ENCODE data around the gene ZNF500.

DNA sequence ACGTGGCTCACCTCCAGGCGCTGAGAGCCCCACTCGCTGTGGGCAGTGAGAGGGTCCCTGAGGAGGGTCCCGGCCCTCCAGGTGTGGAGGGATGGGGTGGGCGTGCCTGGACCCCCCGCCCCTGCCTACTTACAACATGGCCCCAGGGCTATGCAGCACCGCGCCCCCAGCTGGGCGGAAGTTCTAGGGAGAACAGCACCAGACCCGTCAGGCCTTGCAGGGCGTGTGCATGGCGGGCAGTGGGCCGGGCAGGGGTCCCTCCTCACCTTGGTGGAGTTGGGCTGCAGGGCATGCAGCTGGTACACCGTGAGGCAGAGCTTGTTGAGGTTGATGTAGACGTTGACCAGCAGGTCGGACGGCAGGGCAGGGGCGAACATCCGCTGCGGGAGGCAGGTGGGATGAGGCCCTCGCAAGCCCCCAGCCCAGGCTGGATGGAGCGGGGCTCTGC lies 30.9 kb upstream of the ZNF500 start:
- TF ChIP-seq CTCF (conservative IDR thresholded peaks at IDR 0.05; ENCODE audit: low read depth in 2 of 2) (no peak), POLR2AphosphoS5 (IDR thresholded peaks at IDR 0.05; ENCODE audit: low read depth) (no peak), REST (IDR thresholded peaks at IDR 0.05; ENCODE audit: unreplicated experiment) (no peak), EZH2 (IDR thresholded peaks at IDR 0.05; ENCODE audit: low read depth, unreplicated experiment) (no peak), EZH2phosphoT487 (IDR thresholded peaks at IDR 0.05; ENCODE audit: unreplicated experiment) (no peak), STAT1 (IDR thresholded peaks at IDR 0.05; ENCODE audit: unreplicated experiment) (no peak), ZNF331 (CRISPR knock-in tag; IDR thresholded peaks at IDR 0.05; ENCODE audit: low read depth) (no peak), ETS1 (IDR thresholded peaks at IDR 0.05) (no peak)
- TF ChIP-seq, protein P1, sequence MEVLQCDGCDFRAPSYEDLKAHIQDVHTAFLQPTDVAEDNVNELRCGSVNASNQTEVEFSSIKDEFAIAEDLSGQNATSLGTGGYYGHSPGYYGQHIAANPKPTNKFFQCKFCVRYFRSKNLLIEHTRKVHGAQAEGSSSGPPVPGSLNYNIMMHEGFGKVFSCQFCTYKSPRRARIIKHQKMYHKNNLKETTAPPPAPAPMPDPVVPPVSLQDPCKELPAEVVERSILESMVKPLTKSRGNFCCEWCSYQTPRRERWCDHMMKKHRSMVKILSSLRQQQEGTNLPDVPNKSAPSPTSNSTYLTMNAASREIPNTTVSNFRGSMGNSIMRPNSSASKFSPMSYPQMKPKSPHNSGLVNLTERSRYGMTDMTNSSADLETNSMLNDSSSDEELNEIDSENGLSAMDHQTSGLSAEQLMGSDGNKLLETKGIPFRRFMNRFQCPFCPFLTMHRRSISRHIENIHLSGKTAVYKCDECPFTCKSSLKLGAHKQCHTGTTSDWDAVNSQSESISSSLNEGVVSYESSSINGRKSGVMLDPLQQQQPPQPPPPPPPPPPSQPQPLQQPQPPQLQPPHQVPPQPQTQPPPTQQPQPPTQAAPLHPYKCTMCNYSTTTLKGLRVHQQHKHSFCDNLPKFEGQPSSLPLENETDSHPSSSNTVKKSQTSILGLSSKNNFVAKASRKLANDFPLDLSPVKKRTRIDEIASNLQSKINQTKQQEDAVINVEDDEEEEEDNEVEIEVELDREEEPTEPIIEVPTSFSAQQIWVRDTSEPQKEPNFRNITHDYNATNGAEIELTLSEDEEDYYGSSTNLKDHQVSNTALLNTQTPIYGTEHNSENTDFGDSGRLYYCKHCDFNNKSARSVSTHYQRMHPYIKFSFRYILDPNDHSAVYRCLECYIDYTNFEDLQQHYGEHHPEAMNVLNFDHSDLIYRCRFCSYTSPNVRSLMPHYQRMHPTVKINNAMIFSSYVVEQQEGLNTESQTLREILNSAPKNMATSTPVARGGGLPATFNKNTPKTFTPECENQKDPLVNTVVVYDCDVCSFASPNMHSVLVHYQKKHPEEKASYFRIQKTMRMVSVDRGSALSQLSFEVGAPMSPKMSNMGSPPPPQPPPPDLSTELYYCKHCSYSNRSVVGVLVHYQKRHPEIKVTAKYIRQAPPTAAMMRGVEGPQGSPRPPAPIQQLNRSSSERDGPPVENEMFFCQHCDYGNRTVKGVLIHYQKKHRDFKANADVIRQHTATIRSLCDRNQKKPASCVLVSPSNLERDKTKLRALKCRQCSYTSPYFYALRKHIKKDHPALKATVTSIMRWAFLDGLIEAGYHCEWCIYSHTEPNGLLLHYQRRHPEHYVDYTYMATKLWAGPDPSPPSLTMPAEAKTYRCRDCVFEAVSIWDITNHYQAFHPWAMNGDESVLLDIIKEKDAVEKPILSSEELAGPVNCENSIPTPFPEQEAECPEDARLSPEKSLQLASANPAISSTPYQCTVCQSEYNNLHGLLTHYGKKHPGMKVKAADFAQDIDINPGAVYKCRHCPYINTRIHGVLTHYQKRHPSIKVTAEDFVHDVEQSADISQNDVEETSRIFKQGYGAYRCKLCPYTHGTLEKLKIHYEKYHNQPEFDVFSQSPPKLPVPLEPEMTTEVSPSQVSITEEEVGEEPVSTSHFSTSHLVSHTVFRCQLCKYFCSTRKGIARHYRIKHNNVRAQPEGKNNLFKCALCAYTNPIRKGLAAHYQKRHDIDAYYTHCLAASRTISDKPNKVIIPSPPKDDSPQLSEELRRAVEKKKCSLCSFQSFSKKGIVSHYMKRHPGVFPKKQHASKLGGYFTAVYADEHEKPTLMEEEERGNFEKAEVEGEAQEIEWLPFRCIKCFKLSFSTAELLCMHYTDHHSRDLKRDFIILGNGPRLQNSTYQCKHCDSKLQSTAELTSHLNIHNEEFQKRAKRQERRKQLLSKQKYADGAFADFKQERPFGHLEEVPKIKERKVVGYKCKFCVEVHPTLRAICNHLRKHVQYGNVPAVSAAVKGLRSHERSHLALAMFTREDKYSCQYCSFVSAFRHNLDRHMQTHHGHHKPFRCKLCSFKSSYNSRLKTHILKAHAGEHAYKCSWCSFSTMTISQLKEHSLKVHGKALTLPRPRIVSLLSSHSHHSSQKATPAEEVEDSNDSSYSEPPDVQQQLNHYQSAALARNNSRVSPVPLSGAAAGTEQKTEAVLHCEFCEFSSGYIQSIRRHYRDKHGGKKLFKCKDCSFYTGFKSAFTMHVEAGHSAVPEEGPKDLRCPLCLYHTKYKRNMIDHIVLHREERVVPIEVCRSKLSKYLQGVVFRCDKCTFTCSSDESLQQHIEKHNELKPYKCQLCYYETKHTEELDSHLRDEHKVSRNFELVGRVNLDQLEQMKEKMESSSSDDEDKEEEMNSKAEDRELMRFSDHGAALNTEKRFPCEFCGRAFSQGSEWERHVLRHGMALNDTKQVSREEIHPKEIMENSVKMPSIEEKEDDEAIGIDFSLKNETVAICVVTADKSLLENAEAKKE (CRISPR knock-in tag; IDR thresholded peaks at IDR 0.05) = no peak

All from GM23338 (cell line).